Measurements from ENCODE around the gene FAM204A. TPM values are rescaled to one million over a fixed set of nuclear protein-coding genes. Genes with fewer than 3 reads are reported as not detected.

The FAM204A gene
- total and polyA plus RNA-seq, 10 of the 15 experiments (the other 5 are each of a cell fraction or from before 2014, with no cell fraction given) = 24.5 to 96.0 (median 67.6) TPM

GRCh38 chr10:118310822-118311221 is 31.3 kb downstream of the FAM204A start:
- Histone ChIP-seq H4K20me1 (ENCODE audit: control insufficient read depth, insufficient read depth) (no peaks in the 10 kb centered on the region), H3K9me3 (replicated peaks; ENCODE audit: control insufficient read depth, insufficient read depth, low read length) (no peaks in the 10 kb centered on the region), H3K27me3 (replicated peaks in 1 of 2; ENCODE audit: control insufficient read depth in 2 of 2, insufficient read depth in 2 of 2, low read length in 1 of 2) (no peaks in the 10 kb centered on the region), H2AFZ (ENCODE audit: control insufficient read depth, low read depth, low read length) (no peak overlapping the region), H3K27ac (ENCODE audit: control insufficient read depth, insufficient read depth) (no peak overlapping the region), H3K36me3 (ENCODE audit: control insufficient read depth in 2 of 2, insufficient read depth in 2 of 2, low read length in 1 of 2) (peaks cover 3 to 16% of the 10 kb centered on the region in 2 experiments), H3K79me2 (ENCODE audit: control insufficient read depth, insufficient read depth, low read length) (no peaks in the 10 kb centered on the region), H3K4me3 (no peak overlapping the region), H3K9ac (ENCODE audit: control insufficient read depth, insufficient read depth, low read length) (no peak overlapping the region), H3K4me1 (ENCODE audit: control insufficient read depth, insufficient read depth, low read length) (no peaks in the 10 kb centered on the region), H3K4me2 (ENCODE audit: control insufficient read depth, insufficient read depth) (no peak overlapping the region)
- BruUV-seq (replicated peaks) = no TSS peak
- DNase-seq (ENCODE audit: low read depth, low spot score) (no peak), ATAC-seq (no peak), FAIRE-seq (no peak)
- SMC1A ChIA-PET (ENCODE audit: uncharacterized antibody, unreplicated experiment) = interaction anchor here (0.6 to 1.2 kb wide), 4 partner anchors 12 to 714 kb away, joined by 3 to 4 read pairs (median 3); no protein-coding TSS in a partner anchor
- 62% methylated on average over 2 of the region's 2 CpGs for WGBS (ENCODE audit: insufficient coverage, insufficient replicate concordance, low lambda C conversion rate, missing lambda C conversion rate)
- RAD21 ChIA-PET (ENCODE audit: unreplicated experiment) = interaction anchor here (0.7 kb wide), 1 partner anchor 1297 kb away, joined by 5 read pairs; no protein-coding TSS in a partner anchor
- in situ Hi-C loops (cut with MboI) (no loop called here), intact Hi-C loops (cut with micrococcal nuclease; ENCODE audit: unreplicated experiment) (no loop called here)
- TF ChIP-seq NFXL1 (IDR thresholded peaks at IDR 0.05; ENCODE audit: borderline replicate concordance) (no peak), SKIL (IDR thresholded peaks at IDR 0.05; ENCODE audit: low read depth, poor library complexity, severe bottlenecking) (no peak), SIX5 (IDR thresholded peaks at IDR 0.05; ENCODE audit: low read depth, low read length, severe bottlenecking) (no peak), NR2C1 (IDR thresholded peaks at IDR 0.05) (no peak), ZNF24 (IDR thresholded peaks at IDR 0.05) (no peak), REST (IDR thresholded peaks at IDR 0.05; ENCODE audit: low read depth, low read length) (no peak), YBX1 (IDR thresholded peaks at IDR 0.05) (no peak), CBX3 (IDR thresholded peaks at IDR 0.05; ENCODE audit: borderline replicate concordance, low read depth) (no peak), EED (IDR thresholded peaks at IDR 0.05; ENCODE audit: low read depth) (no peak)
- CTCF ChIA-PET = no interaction called here
- POLR2A ChIA-PET = interaction anchor here (0.7 kb wide), 1 partner anchor 9 kb away, joined by 4 read pairs; no protein-coding TSS in a partner anchor
